GM19372 (cell line): ENCODE data around the gene USP12.

Experiments used
- ATAC-seq: cut with Tn5 transposase; IDR thresholded peaks from one replicate; pipeline ENCODE4 v1.9.1; 2021; ENCODE audit warnings: mild to moderate bottlenecking, low read depth, moderate library complexity; ENCODE audit not compliant: unreplicated experiment

USP12 gene

GRCh38 chr13:27186295-27186694 is 14.7 kb upstream of the USP12 start:
- no peak for ATAC-seq

- no peak for ATAC-seq
Measured at GRCh38 chr13:27183561-27184147, 12.0 kb upstream of the USP12 start.

- no peak for ATAC-seq
Measured at GRCh38 chr13:27182844-27183497, 11.4 kb upstream of the USP12 start.

- no peak for ATAC-seq
Measured at GRCh38 chr13:27182054-27182453, 10.4 kb upstream of the USP12 start.

GRCh38 chr13:27177852-27178251 is 6.2 kb upstream of the USP12 start:
- no peak for ATAC-seq

GRCh38 chr13:27176470-27177410 is 5.1 kb upstream of the USP12 start:
- ATAC-seq = no peak

GRCh38 chr13:27174766-27175455 is 3.3 kb upstream of the USP12 start:
- no peak for ATAC-seq

- no peak for ATAC-seq
Measured at GRCh38 chr13:27172495-27172842, 858 bp upstream of the USP12 start.

GRCh38 chr13:27171827-27172494 is 350 bp upstream of the USP12 start:
- ATAC-seq = peak; percentile 77

GRCh38 chr13:27170516-27171243 is 931 bp downstream of the USP12 start:
- no peak for ATAC-seq

- ATAC-seq = no peak
Measured at GRCh38 chr13:27170221-27170515, 1.4 kb downstream of the USP12 start.

GRCh38 chr13:27168906-27169657 is 2.5 kb downstream of the USP12 start:
- no peak for ATAC-seq

- no peak for ATAC-seq
Measured at GRCh38 chr13:27168086-27168485, 3.5 kb downstream of the USP12 start.

GRCh38 chr13:27166313-27166712 is 5.3 kb downstream of the USP12 start:
- no peak for ATAC-seq

- no peak for ATAC-seq
Measured at GRCh38 chr13:27161980-27162379, 9.6 kb downstream of the USP12 start.

GRCh38 chr13:27161423-27161822 is 10.2 kb downstream of the USP12 start:
- no peak for ATAC-seq

- ATAC-seq = no peak
Measured at GRCh38 chr13:27160657-27161295, 10.8 kb downstream of the USP12 start.

GRCh38 chr13:27159806-27160563 is 11.6 kb downstream of the USP12 start:
- no peak for ATAC-seq
